ENCODE measurements around the gene HOXD12.

- TF ChIP-seq CTCF (IDR thresholded peaks at IDR 0.05): no peak
- TF ChIP-seq YY1 (IDR thresholded peaks at IDR 0.05; ENCODE audit: low read depth): no peak
- TF ChIP-seq REST (IDR thresholded peaks at IDR 0.05; ENCODE audit: low read depth, low read length): no peak
- TF ChIP-seq, protein P1, sequence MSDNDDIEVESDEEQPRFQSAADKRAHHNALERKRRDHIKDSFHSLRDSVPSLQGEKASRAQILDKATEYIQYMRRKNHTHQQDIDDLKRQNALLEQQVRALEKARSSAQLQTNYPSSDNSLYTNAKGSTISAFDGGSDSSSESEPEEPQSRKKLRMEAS (IDR thresholded peaks at IDR 0.05; ENCODE audit: low read depth): no peak
- TF ChIP-seq JUND (IDR thresholded peaks at IDR 0.05): no peak
- no peak for TF ChIP-seq EP300 (IDR thresholded peaks at IDR 0.05; ENCODE audit: borderline replicate concordance in 1 of 2, low read depth in 1 of 2, low read length in 1 of 2)
- TF ChIP-seq TAF1 (IDR thresholded peaks at IDR 0.05; ENCODE audit: borderline replicate concordance, low read depth, low read length): no peak
- 0 out of 2 replicates have a peak, but pooled peaks have one; percentile 9 for TF ChIP-seq MXI1 (IDR thresholded peaks at IDR 0.05; ENCODE audit: low read depth, low read length)
- no peak for TF ChIP-seq POLR2AphosphoS5 (IDR thresholded peaks at IDR 0.05; ENCODE audit: low read depth, low read length)
- no peak for TF ChIP-seq IRF3 (IDR thresholded peaks at IDR 0.05; ENCODE audit: low read depth, low read length)
- TF ChIP-seq RAD21 (IDR thresholded peaks at IDR 0.05; ENCODE audit: low read length): no peak
- no peak for TF ChIP-seq NFIC (IDR thresholded peaks at IDR 0.05; ENCODE audit: borderline replicate concordance)
- TF ChIP-seq ELF1 (IDR thresholded peaks at IDR 0.05): no peak
Observed at GRCh38 chr2:176130957-176131847, 31.6 kb downstream of the HOXD12 start.

Data from SK-N-SH (cell line).